DOHH2 (cell line): ENCODE measurements around the gene C17orf107.

Experiments
- CTCF ChIP-seq: fragments of 200-600 bp; sonication (generic); IDR thresholded peaks from one replicate; pipeline ENCODE4 v1.5.1; 2014; ENCODE audit warnings: antibody characterized with exemption, mild to moderate bottlenecking, low read depth, low read length; ENCODE audit not compliant: poor library complexity, severe bottlenecking
- EZH2phosphoT487 ChIP-seq: fragments of 200-600 bp; sonication (generic); IDR thresholded peaks from 2 replicates; pipeline ENCODE4 v1.6.1; 2017; ENCODE audit warnings: borderline replicate concordance, mild to moderate bottlenecking, antibody characterized with exemption, low read length, moderate library complexity, mixed read lengths

DNA sequence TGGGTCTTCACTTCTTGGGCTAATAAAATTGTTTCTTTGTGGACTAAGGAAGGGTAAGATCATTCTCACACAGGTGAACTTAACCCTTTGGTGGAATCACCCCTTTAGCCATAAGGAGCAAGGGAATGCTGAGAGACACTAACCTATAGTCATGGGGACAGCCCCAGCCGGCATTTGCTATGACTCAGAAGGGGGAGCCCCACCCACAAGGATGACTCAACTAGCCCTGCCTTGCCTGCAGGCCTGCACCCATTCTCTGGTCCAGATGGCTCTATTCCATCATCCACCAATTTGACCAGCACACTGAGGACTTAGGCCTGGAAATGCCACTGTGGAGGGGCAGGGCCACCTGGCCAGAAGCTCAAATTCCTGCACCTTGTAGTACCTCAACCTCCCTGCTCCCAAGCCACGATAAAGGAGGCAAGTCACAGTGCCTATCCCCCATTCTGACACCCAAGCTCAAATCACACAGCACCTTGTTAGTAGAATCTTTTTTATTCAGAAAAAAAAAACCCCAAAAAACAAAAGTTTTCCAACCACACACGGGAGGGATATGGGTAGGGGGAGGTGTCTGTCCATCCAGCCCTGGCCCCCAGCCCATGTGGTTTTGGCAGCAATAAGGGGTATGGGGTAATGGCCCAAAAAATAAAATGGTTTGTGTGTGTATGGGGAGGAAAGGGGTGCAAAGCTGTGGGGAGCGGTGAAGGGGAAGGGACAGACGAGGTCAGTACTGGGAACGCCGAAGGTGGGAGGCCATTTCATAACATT lies 46.0 kb downstream of the C17orf107 start:
- TF ChIP-seq CTCF (no peak), EZH2phosphoT487 (no peak)
